GM18870 (cell line): ENCODE data around the gene RASSF5.

Experiments
- ATAC-seq: cut with Tn5 transposase; IDR thresholded peaks from one replicate; pipeline ENCODE4 v1.9.1; 2021; ENCODE audit warnings: moderate library complexity; ENCODE audit not compliant: unreplicated experiment

Gene RASSF5

GRCh38 chr1:206544562-206545257 is 37.4 kb downstream of the RASSF5 start:
- ATAC-seq, result no peak

GRCh38 chr1:206545351-206545750 is 38.0 kb downstream of the RASSF5 start:
- no peak for ATAC-seq

- ATAC-seq, result no peak
Observed at GRCh38 chr1:206547104-206547503, 39.8 kb downstream of the RASSF5 start.

DNA sequence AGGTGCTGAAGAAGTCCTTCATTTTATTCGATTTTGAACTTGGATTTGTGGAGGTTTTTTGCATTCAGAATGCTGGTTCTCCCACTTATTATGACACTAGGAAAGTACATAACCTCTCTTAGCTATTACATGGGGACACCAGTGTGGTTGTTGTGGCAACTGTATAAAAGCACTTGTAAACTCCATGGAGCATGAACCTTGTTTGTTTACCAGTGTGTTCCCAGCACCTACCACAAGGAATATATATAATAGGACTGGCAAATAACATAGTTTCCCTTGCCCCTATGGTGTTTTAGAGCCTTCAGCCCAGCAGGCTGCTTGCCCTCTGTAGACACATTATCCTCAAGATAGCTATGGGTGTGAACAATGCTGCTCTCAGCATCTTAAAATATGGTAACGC is 43.1 kb downstream of the RASSF5 start:
- no peak for ATAC-seq

- ATAC-seq, result no peak
Observed at GRCh38 chr1:206551296-206551985, 44.1 kb downstream of the RASSF5 start.

GRCh38 chr1:206551986-206552326 is 44.6 kb downstream of the RASSF5 start:
- no peak for ATAC-seq

DNA sequence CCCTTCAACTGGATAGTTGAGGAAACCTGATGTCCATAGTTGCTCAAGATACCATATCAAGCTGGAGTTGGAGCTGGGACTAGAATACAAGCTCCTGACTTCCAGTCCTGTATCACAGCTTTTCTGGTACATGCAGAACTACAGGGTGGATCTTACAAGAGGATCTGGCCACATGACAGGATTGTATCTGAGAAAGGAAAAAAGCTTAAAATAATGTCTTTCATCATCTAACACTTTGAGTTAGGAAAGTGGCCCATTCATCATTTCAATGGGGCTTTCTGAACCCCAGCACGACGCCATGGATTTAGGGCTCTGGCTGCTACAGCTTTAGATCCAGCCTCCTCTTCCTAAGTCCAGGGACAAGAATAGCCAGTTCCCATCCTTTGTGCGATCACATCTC is 46.9 kb downstream of the RASSF5 start:
- no peak for ATAC-seq

GRCh38 chr1:206554701-206555472 is 47.6 kb downstream of the RASSF5 start:
- no peak for ATAC-seq

- no peak for ATAC-seq
Observed at GRCh38 chr1:206555473-206555935, 48.2 kb downstream of the RASSF5 start.

DNA sequence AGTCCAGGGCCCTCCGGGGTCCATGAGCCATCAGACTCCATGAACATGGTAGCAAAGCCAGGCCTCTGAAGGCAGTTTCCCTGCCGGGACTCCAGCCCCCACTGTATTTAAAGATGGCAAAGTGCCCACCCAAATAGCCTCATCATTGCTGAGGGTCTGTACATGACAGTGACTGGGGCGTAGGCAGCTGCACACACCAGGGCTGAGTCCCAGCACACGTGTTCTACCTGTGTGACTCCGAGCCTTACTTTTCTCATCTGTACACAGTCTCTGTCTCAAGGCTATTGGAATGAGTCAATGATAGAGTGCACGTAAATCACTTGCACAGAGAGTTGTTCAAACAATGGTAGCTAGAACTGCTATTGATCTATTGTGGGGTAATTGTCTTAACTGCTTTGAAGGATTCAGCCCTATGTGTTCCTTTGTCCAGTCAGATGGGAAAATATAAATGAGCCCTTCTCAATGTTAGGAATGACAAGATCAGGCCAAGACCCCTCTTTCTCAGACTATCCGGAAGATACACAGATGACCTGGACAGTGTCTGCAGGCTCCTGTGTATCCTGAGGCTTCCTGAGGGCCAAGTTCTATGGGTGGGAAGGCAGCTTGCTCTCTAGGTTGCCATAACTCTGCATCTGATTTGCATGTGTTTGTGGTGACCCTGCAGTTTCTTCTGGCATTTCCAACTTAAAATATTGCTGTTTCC is 48.9 kb downstream of the RASSF5 start:
- no peak for ATAC-seq

- no peak for ATAC-seq
Observed at GRCh38 chr1:206556750-206557635, 49.7 kb downstream of the RASSF5 start.

GRCh38 chr1:206557636-206558473 is 50.5 kb downstream of the RASSF5 start:
- no peak for ATAC-seq

DNA sequence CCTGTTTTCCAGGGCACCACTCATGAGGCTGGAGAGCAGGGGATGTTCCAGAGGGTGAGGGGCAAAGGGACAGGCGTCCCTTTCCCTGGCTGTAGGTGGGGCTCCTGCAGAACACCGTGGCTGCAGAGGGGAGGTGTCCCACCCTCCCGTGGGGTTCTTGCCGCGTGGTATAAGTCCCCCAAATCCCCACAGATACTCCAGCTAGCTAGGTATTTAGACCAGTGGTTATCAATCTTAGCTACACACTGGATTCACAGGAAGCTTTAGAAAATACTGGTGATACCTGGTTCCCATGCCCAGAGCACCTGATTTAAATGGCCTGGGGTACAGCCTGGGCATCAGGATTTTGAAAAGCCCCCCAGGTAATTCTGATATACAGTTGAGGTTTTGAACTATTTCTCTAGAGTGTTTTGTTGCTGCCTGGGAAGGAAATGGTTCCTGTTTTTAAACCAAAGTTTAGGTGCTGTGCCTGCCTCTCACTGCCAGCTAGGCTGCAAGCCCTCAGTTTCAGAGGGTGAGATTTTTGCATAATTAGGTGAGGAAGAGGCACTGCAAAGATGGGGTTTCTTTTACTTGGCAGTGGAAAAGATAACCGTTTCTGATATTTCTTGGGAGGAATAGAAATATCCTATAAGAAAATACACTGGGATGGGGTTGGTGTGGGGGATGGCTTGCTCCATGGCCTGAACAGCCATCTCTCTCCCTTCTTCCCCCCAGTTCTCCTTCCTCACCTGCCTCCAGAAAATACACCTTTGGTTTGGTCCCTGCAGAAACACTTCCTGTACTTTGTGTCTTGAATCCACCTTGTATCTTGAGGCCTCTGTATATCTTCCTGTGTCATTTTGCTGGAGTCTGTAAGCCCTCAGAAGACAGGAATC is 51.7 kb downstream of the RASSF5 start:
- ATAC-seq, result no peak

GRCh38 chr1:206559672-206559995 is 52.3 kb downstream of the RASSF5 start:
- no peak for ATAC-seq

DNA sequence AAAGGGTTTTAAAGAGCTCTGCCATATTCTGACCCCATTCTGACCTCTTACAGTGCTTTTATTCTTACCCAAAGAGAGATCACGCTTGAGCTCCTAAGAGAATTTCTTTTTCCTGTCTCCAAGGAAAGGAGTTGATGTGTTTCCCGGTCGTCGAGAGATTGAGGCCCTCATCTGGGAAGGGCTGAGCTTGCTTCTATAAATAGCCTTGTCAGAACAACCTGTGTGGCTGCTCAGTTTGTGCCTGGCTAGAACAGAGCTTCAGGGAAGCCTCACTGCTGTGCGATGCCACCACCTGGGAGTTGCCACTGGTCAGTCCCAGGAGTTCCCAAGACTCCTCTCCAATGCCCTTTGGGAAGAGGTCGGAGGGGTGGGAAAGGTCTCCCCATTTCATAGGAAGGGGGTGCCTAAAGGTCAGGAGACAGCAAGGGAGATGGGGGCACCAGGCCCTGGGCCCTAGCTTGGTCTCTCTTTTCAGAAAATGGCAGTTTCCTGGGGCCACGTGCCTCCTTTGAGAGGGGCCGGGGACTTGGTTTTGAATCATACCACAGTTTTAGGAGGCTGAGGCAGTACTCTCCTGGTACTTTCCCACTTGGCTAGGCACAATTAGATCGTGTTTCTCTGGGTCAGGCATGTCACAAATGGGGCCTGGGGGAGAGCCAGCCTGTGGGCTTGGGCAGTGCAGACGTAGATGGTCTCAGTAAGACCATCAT is 52.8 kb downstream of the RASSF5 start:
- ATAC-seq, result no peak

GRCh38 chr1:206563367-206564207 is 56.3 kb downstream of the RASSF5 start:
- peak; percentile 22 for ATAC-seq

DNA sequence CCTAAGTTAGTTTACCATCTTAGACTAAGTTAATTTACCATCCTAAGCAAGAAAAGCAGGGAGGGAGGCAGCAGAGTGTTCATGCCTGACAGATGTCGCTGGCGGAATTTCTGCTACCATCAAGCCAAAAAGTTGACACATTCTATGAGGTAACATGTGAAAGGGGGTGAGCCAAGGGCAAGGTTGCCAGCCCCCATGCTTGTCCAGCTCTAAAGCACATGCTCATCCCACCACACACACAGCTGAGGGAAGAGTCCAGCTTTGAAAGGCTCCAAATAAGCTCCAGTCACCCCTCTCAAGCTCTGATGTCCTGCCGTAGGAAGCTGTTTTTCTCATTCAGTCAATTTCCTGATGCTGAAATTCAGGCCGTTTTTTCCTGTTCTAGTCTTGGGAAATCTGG is 58.7 kb downstream of the RASSF5 start:
- no peak for ATAC-seq
